NCI-H1092 (cell line): ENCODE results near the gene HNRNPLL.
A peak's percentile ranks its signal among the peaks of the same experiment; 100 is the strongest.
"Not testable (repeated sequence)": the region's sequence is repeated elsewhere in the genome, so short reads cannot be mapped to it uniquely, and the experiment has no call there.

ENCODE experiments used
- DNase-seq: peaks from one replicate; lab custom pipeline; 2025; lab: John Stamatoyannopoulos, UW

Gene HNRNPLL

DNA sequence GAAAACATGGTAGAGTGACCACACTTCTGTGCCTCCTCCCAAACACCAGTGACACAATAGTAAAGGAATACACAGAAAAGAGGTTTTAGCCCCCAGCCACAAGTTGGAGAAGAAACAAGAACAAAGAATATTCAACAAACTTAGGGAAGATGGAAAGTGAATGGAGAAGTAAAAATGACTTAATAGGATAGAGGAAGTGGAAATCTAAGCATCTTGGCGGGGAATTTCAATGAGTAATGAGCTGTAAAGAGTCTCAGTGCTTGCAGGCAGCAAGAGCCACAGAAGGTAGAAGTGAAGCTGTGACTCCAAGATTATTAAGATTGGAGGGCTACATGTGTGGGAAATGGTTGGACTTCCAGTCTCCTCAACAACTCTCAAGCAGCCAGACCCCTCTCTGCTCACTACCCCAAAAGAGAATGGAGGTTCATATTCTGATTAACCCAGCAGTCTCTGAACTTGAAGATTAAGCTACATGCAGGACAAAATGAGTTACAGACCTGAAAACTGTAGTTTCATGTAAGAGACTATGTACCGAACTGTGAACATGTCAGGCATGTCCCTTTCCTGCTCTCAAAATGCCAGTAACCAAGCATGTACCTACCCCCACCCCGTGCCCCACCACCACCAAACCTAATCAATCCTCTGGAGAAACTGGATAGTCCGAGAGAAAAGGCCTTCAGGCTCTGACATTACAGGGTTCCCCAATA, 16.9 kb upstream of the HNRNPLL start:
- DNase-seq, result no peak

DNA sequence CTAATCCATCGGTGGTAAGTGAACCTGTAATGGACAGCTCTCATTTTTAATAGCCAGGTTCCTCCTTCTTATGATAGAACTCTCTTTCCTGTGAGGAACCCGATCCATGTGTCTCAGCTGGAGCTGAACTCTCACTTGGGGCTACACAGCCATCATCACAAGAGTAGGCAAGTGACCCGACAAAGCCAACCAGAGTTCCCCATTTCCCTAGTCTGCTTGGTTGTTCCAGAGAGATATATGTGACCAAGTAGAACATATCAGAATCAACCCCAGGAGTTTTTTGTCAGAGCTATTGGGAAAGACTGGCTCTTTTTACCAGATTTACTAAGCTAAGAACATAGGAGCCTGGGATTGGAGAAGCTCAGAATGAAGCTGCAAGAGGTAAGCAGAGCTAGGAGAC, 14.6 kb upstream of the HNRNPLL start:
- no peak for DNase-seq

DNA sequence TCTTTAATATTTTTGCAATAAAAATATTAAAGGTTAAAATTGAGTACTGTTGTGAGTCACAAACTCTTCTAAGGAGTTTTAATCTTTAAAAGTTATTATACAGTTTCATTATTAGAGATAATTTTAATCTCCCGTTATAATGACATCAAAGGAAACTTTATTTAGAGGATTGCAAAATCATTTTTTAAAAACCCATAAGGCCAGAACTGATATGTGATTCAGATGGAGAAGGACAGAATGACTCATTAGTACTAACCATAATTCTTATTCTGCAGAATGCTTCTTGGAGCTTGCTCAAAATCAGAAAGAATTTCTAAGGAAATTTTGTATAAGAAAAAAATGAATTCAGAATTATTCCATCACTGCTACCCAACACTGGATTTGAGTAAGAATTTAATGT, 12.5 kb upstream of the HNRNPLL start:
- DNase-seq, result no peak

DNA sequence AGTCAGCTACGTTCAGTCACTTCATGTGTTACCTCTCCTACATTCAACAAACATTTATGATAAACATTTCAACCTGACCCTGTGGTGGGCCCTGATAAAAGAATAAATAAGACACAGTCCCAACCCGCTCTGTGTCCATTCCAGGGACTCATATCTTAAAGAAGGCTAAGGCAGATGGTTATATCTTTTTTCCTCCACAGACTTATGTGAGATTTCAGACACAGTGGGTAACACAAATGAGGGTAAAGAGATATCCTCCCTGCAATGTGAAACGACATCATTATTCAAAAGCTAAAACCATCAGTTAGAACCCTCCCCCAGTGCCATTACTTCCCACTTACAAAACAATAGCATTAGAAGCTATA, 11.1 kb upstream of the HNRNPLL start:
- DNase-seq, result no peak

DNA sequence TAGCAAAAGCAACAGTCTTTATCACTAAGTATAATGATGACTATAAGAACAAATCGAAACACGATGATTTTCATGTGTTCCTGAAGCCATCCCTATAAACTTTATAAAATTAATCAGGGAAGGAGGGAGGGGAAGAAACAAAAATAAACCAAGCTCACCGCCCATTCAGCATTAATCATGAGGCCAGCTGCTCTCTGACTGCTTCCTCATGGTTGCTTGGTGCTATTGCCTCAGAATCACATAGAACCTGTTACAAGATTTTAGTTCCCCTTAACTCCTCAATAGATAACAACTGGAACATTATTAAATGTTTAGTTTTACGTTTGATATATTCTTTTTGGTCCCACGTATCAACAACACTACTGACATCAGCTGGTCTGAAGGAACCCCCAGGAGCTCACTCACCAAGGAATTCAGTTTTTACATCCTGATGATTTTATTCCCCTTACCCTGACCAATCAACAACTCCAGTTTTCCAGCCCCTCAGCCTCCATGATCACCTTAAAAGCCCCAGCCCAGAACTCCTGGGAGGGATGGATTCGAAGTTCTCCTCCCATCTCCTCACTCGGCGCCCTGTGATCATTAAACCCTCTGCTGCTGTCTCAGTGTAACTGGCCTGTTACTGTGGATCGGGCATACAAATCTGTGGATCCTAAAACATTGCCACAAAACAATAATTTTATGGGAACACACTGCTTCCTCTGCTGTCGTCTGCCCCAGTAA, 10.6 kb upstream of the HNRNPLL start:
- DNase-seq, result no peak

DNA sequence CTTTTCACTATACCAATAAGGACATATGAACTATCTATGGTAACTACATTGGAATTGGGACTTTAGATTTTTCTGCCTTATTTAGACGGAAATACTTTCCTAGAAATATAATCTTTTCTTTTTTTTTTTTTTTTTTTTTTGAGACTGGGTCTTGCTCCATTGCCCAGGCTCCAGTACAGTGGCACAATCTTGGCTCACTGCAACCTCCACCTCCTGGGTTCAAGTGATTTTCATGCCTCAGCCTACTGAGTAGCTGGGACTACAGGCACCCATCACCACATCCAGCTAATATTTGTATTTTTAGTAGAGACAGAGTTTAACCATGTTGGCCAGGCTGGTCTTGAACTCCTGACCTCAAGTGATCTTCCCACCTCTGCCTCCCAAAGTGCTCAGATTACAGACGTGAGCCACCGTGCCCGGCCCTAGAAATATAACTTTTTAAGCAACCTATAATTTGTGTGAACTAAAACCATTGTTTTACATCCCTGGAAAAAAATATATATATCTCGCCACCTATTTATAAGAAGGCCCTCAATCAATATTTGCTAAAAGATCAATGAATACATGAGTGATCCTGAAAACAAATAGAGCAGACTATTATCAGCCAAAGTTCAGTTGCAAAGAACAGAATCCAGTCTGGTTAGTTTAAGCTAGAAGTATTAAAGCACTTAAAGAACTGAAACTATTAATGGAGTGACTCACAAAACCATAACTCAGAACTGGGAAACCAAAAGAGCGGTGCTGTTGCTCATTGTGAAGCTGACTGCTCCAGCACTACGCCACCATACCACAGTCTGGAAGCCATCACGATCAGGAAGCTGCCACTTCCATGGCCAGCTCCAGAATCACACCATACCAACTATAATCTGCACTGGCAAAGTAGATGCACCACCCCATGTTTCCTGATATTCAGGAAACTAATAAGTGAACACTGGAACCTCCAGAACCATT, 8.4 kb upstream of the HNRNPLL start:
- DNase-seq, result no peak

DNA sequence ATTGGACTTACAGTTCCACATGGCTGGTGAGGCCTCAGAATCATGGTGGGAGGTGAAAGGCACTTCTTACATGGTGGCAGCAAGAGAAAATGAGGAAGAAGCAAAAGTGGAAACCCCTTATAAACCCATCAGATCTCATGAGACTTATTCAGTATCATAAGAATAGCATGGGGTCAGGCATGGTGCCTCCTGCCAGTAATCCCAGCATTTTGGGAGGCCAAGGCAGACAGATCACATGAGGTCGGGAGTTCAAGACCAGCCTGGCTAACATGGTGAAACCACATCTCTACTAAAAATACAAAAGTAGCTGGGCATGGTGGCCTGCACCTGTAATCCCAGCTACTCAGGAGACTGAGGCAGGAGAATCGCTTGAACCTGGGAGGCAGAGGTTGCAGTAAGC, 6.5 kb upstream of the HNRNPLL start:
- DNase-seq, result not testable (repeated sequence)

DNA sequence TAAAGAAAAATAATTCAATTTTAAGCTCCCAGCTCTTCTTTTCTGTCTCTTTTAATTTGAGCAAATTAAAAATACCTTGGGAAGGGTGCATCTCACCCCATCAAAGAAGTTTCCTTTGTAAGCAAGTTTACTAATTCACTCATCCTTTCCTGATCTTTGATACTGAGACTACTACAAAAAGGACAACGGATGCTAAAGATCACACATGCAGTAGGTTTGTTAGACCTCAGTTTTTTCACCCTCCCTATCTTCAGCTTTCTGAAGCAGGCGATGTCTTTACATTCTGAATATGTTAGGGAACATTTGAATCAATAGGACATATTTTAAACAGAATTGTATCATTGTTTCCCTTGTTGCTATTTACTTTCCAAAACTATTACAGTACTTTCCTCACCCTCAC, 6.0 kb upstream of the HNRNPLL start:
- no peak for DNase-seq

DNA sequence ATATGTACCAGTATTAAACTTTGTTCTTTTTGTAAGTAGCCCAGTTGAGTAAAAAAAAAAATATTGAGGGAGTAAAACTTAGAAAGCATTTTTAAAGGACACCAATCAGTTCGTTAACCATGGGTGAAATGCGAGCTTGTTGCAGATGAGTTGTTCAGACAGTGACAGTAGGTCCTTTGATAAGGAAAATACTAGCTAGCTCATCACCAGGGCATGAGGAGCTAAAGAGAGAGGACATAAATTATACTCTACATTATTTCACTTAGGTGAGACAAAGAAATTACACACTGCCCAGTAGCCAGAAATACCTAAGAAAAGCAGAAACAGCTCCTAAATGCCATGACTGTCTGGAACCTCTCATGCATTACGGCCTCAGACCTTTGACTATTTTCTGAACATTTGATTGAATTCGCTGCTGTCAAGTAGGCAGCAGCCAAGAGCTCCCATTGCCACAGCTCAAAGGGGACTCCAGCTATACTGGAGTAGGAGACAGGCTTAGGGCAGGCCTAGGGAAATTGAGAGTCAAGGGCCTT, 2.6 kb upstream of the HNRNPLL start:
- no peak for DNase-seq

DNA sequence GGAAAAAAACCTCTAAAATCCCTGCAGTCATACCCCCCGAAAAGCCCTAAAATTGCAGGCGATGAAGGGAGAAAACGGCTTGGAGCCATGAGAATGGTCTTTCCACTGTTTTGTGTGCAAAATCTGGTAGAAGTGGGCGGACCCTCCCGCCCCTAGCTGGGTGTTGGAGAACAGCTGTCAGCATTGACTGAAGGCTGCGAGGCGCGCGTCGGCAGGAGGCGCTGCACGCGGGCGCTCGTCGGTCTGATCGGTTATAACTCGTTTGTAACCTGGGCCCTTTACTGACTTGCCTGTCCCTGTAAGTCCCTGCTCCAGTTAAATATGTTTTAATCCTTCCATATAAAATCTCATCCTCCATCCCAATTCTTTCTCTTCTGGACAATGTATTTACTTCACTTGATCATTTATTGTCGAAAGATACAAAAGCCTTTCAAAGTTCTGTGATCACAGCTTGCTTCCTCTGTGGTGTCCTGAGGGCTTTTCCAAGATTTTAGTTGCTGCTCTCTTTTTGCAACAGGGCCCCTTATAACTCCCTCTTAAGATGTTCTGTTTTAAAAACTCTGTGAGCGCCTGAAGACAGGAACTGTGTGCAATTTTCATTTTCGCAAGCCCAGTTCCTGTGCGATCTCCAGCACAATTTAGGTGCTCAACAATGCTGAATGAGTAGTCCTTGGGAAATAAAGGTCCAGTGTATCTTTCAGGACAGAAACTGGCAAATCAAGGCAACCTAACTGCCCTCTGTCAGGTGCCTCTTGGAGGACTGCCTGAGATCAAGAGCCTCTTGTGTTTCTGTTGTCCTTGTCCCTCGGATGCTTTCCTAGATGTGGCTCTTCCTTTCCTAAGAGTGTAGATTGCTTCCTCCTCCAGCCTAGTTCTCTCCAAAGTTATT, 918 bp upstream of the HNRNPLL start:
- peak; percentile 48 for DNase-seq

DNA sequence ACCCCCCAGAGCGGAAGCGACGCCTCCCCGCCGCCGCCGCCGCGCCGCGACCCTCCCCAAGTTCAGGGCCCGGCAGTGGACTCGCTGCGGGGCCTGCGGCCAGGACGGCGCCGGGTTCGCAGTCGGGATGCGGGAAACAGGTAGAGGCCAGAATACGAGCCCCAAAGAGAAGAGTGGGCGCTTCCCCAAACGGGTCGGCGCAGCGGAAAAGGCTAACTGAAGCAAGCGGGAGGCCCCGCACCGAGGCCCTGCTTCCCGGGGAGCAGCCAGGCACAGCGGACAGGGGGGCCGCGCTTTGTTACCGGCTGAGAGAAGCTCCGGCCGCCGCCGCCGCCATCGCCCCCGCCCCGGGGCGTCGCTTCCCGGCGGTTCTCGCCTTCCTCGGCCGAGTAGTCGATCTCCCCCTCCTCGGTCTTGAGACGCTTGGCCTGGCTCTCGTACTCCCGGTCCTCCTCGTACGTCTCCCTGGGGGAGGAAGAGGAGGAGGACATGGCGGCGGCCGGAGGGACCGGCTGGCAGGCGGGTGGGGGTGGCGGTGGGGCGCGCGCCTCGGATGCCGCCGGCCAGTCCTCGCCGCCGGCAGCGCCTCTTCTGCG, 494 bp downstream of the HNRNPLL start:
- no peak for DNase-seq

DNA sequence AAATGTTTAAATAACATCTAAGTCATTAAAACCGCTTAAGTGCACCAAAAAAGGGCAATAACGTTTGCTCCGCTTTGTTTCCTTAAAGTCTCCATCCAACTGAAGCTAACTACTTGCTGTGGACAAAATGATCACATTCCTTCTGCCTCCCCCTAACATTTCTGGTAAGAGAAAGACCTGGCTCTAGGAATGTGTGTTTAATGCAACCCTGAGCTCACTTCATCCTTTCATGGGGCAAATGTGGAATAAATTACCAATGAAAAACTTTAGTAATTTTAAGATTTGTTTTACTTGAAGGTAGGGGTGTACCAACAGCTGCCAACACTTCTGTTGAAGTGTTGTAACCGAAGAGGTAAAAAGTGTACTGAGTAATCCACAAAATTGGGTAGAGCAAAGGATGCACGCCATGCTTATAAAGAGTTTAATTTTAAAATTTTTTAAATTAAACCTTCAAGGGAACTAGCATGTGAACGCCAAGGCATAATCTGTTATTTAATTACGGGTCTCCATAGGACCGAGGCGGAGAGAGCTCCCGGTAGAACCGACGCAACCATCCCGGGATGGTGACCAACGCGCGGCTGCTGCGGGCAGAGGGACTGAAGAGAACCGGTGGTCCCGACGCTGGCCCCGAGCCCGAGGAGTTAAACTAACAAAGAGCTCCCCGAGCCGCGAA, 1.1 kb downstream of the HNRNPLL start:
- DNase-seq, result no peak

DNA sequence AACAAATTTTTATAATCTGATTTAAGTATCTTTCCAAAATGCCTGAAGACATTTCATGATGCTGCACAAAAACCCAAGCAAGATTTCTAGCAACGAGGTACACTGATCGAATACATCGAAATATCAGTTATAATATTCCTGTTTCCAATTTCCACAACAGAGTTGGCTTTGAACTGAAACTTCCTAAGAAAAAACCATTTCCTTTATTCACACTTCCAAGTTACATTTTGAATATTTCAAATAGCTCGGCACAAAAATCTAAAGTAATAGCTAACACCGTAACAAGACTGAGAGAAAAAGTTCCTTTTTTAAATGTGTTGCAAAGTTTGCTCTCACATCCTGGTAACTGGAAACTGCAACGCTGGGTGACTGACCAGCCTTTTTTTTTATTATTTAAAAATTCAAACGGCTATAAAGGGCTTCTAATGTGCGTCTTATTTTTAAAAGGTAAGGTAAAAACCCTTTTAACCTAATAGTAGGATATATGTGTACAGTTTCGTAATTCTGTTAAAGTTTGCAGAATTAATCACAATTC, 1.7 kb downstream of the HNRNPLL start:
- no peak for DNase-seq

DNA sequence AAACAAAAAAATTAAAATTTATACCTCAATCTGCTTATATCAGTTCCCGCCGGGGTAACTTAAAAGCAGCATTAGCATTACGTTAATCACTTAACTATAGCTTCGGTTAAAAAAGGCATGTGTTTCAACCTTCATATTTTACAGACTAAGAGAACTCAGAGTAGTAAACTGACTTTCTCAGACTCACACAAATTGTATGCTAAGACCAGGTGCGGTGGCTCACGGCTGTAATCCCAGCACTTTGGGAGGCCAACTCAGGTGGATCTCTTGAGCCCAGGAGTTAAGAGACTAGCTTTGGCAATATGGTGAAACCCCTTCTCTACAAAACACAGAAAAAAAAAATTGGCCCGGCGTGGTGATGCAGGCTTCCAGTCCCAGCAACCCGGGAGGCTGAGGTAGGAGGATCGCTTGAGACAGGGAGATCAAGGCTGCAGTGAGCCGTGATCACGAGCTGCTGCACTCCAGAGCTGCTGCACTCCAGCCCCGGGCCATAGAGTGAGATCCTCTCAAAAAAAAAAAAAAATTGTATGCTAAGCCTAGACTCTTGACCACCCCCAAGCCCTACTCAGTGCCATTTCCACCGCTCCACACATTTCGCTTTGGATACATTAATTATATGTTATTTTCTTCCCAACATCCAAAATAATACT, 2.4 kb downstream of the HNRNPLL start:
- no peak for DNase-seq

DNA sequence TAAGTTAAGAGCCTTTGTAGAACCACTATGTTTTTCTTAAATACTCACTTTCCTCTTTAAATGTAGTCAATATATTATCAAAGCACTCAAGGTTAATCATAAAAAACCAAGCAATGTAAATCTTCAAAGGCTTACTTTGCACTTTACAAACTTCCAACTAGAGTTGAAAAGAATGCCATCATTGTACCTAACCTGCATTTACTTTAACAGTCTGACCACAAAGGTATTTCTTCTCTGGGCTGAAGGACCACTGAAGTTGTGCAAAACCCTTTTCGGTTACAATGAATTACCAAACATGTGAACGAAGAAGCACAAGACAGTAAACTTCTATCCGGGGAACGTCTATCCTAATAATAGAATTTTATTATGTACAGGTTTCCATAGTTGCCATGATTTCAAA, 3.0 kb downstream of the HNRNPLL start:
- no peak for DNase-seq

DNA sequence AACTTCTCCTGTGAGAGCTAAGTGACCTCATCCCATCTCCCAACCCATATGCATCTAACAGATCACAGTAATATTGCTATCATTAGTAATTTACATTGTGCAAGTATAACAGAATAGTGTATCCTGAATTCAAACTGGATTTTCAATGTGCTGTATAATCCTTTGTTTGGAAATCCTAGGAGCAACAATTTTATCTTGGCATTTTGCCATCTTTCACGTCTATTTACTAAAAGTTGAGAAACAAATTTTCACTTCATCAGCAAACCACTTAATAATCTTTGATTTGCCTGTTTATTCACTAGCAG, 3.8 kb downstream of the HNRNPLL start:
- no peak for DNase-seq

DNA sequence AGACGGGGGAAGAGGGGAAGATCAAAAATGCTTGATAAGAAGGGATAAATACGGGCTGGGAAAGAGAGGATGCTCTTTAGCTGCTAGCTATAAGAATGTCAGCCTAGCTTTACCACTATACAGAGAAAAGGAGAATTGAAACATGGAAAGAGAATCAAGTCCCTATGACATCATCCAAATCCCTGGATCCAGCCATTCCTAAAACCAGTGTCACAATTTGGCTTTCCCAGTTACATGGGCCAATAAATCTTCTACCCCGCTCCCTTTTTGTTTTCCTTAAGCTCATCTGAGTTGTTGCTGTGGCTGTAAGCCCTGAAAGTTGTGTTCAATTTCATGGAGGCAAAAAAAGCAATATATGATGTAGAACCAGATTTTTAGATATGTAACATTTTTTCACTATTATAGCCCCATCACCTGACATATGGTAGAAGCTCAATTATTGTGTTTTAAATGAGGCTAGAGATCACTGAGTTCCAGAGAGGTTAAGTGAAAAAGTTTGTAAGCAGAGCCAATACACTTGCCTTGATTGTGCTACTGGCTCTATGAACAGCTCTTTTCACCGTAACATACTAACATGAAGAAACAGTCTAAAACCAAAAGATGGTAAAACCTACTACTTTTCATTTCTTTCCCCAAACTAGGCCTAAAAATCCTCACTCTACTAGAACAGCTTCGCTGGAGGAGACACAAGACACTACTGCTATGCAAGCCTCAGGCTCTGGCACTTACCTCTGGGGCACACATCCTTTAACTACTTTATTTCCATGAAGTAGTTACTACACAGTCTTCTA, 4.3 kb downstream of the HNRNPLL start:
- no peak for DNase-seq

DNA sequence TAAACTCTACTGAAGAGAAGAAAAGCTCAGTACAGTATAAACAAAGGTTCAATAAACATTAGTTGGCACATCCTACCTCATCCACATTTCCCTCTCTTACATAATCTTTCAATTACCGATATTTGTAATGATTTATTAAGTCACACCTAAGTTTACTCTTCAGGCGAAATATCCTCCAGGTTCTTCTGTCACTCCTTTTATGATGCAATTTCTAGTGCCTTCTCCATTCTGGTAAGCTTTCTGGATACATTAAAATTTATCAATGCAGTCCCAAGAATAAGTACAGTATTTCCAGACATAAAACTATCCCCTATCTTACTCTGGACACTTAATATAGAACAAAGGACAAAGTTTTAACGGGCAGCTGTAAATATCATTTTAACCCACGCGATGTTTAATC, 5.6 kb downstream of the HNRNPLL start:
- DNase-seq, result no peak

DNA sequence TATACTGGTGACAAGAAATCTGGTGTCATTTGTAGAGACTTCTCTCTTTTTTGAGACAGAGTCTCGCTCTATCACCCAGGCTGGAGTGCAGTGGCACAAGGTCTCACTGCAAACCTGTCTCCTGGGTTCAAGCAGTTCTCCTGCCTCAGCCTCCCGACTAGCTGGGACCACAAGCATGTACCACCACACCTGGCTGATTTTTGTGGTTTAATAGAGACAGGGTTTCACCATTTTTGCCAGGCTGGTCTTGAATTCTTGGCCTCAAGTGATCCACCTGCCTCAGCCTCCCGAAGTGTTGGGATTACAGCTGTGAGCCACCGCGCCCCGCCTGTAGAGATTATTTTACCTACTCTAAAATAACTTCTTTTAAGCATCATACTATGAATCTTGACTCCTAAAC, 6.5 kb downstream of the HNRNPLL start:
- DNase-seq, result no peak
